ENCODE results near the gene COA1.

COA1 gene

DNA sequence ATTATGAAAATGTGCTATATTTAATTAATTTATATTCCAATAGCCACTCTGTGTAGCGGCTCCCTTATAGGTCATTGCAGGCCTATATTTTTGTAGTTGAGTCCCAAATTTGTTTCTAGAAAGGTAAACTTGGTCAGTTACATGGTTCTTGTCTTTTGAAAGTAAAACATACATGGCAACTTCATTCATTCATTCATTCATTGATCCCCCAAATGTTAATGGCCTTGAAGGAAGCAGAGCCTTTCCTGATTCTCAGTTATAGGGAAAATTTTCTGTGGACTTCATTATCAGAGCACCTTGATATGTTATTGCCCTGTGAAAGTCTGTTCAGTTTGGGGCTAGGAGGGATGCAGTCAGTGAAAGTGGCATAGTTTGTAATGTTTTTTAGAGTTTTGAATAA is 32.1 kb upstream of the COA1 start:
- H3K4me1 ChIP-seq (ENCODE audit: control insufficient read depth, low read length): peaks cover 15% of the 10 kb centered on the region
- H3K9me2 ChIP-seq (replicated peaks; ENCODE audit: control insufficient read depth, low read length): no peaks in the 10 kb centered on the region
- no peaks in the 10 kb centered on the region for H3K9me3 ChIP-seq (ENCODE audit: control insufficient read depth, insufficient read depth, low read length)
- no peak overlapping the region for H3K4me2 ChIP-seq (ENCODE audit: low read length)
- no peak overlapping the region for H3K27ac ChIP-seq (ENCODE audit: low read depth, low read length)
- H3K27me3 ChIP-seq (ENCODE audit: control insufficient read depth, low read length): peaks cover 66% of the 10 kb centered on the region
- TF ChIP-seq EZH2phosphoT487 (IDR thresholded peaks at IDR 0.05; ENCODE audit: borderline replicate concordance, low read length): no peak
- no peak for TF ChIP-seq CTCF (IDR thresholded peaks at IDR 0.05; ENCODE audit: low read depth, low read length, poor library complexity, severe bottlenecking)
- no peaks in the 10 kb centered on the region for H3K79me2 ChIP-seq (ENCODE audit: control insufficient read depth, low read length)
- H3K4me3 ChIP-seq (ENCODE audit: low read length): no peak overlapping the region
- H4K20me1 ChIP-seq (ENCODE audit: control insufficient read depth, insufficient read depth, low read depth, low read length): no peaks in the 10 kb centered on the region
- no peaks in the 10 kb centered on the region for H3F3A ChIP-seq (ENCODE audit: control insufficient read depth, insufficient read depth)
- H3K36me3 ChIP-seq (ENCODE audit: control insufficient read depth, low read length): no peaks in the 10 kb centered on the region

- TF ChIP-seq EZH2phosphoT487 (IDR thresholded peaks at IDR 0.05; ENCODE audit: borderline replicate concordance, low read length) (no peak), CTCF (IDR thresholded peaks at IDR 0.05; ENCODE audit: low read depth, low read length, poor library complexity, severe bottlenecking) (no peak)
- no peaks in the 10 kb centered on the region for H3K9me2 ChIP-seq (replicated peaks; ENCODE audit: control insufficient read depth, low read length)
- peaks cover 67% of the 10 kb centered on the region for H3K27me3 ChIP-seq (ENCODE audit: control insufficient read depth, low read length)
- no peaks in the 10 kb centered on the region for H3K79me2 ChIP-seq (ENCODE audit: control insufficient read depth, low read length)
- no peaks in the 10 kb centered on the region for H3K36me3 ChIP-seq (ENCODE audit: control insufficient read depth, low read length)
- H3K4me3 ChIP-seq (ENCODE audit: low read length): no peak overlapping the region
- no peak overlapping the region for H3K4me2 ChIP-seq (ENCODE audit: low read length)
- H4K20me1 ChIP-seq (ENCODE audit: control insufficient read depth, insufficient read depth, low read depth, low read length): no peaks in the 10 kb centered on the region
- H3K4me1 ChIP-seq (ENCODE audit: control insufficient read depth, low read length): peaks cover 15% of the 10 kb centered on the region
- no peak overlapping the region for H3K27ac ChIP-seq (ENCODE audit: low read depth, low read length)
- no peaks in the 10 kb centered on the region for H3K9me3 ChIP-seq (ENCODE audit: control insufficient read depth, insufficient read depth, low read length)
- no peaks in the 10 kb centered on the region for H3F3A ChIP-seq (ENCODE audit: control insufficient read depth, insufficient read depth)
These were observed 31.5 kb upstream of the COA1 start for GRCh38 chr7:43760861-43761260.

GRCh38 chr7:43758822-43759683 is 29.7 kb upstream of the COA1 start:
- Histone ChIP-seq H3K9me2 (replicated peaks; ENCODE audit: control insufficient read depth, low read length) (no peaks in the 10 kb centered on the region), H3K27ac (ENCODE audit: low read depth, low read length) (no peak overlapping the region), H3K4me3 (ENCODE audit: low read length) (peak overlapping the region; percentile 65), H3K9me3 (ENCODE audit: control insufficient read depth, insufficient read depth, low read length) (no peaks in the 10 kb centered on the region), H3F3A (ENCODE audit: control insufficient read depth, insufficient read depth) (no peaks in the 10 kb centered on the region), H3K4me2 (ENCODE audit: low read length) (peak overlapping the region; percentile 65), H3K4me1 (ENCODE audit: control insufficient read depth, low read length) (peaks cover 12% of the 10 kb centered on the region), H3K27me3 (ENCODE audit: control insufficient read depth, low read length) (peaks cover 57% of the 10 kb centered on the region), H3K36me3 (ENCODE audit: control insufficient read depth, low read length) (no peaks in the 10 kb centered on the region), H3K79me2 (ENCODE audit: control insufficient read depth, low read length) (no peaks in the 10 kb centered on the region), H4K20me1 (ENCODE audit: control insufficient read depth, insufficient read depth, low read depth, low read length) (no peaks in the 10 kb centered on the region)
- TF ChIP-seq CTCF (IDR thresholded peaks at IDR 0.05; ENCODE audit: low read depth, low read length, poor library complexity, severe bottlenecking) (no peak), EZH2phosphoT487 (IDR thresholded peaks at IDR 0.05; ENCODE audit: borderline replicate concordance, low read length) (peak; percentile 23; the same call in 1 of the 2 replicates)
